Erythroblast (primary cell): ENCODE measurements around the gene SETBP1.

Experiments
- DNase-seq, 2 experiments: peaks; one replicate each; lab custom pipeline; 2025; lab: John Stamatoyannopoulos, UW
- GATA1 ChIP-seq: IDR thresholded peaks from 2 replicates; pipeline ENCODE4 v1.6.1; 2011; ENCODE audit warnings: low read depth, mild to moderate bottlenecking, control low read depth, low read length, moderate library complexity
- POLR2A ChIP-seq: IDR thresholded peaks from 2 replicates; pipeline ENCODE4 v1.6.1; 2011; ENCODE audit warnings: mild to moderate bottlenecking, low read length

SETBP1 gene

DNA sequence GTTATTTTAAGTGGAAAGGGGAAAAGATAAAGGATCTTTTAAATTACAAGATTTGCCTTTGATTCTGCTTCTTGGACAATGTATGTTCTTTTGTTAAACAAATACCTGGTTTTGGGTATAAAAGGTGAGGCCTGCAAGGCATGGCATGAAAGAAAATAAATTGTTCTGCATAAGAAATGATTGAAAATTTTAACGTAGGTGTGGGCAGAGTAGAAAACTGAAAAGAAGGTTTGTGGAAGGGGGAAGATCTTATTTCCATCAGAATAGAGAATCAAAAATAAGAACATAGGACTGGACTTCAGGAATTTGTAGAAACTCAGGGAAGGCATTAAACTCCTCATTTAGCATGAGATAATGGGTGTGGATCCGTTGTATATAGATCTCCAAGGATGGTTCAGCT is 153.1 kb downstream of the SETBP1 start:
- no peak for DNase-seq
- no peak for TF ChIP-seq GATA1
- TF ChIP-seq POLR2A, result no peak

DNA sequence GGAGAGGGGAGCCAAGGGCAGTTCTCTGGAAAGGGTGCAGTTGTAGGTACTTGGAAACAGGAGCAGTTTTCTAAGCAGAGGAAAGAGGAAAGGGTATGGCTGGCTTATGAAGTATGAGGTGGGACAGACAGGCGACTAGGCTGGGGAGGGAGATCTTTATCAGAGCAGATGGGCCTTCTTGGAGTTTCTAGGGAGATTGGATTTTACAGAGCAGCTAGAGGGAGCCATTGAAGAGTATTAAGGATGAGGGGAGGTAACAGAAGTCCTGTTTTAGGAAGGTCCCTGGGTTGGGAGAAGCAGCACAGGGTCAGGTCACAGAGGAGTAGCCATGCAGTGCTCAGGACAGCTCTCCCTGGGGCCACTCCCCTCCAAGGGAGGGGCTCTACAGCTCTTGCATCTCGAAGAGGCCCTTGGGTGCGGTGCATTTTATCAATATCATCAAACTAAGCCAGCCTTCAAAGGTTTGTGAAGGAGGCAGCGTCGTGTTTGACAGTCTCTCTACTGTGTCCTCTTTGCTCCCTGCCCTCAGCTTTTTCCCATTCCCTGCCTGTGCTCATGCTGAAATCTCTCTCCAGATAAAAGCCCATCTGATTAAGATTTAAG is 154.3 kb downstream of the SETBP1 start:
- TF ChIP-seq POLR2A (no peak), GATA1 (no peak)
- no peak for DNase-seq

DNA sequence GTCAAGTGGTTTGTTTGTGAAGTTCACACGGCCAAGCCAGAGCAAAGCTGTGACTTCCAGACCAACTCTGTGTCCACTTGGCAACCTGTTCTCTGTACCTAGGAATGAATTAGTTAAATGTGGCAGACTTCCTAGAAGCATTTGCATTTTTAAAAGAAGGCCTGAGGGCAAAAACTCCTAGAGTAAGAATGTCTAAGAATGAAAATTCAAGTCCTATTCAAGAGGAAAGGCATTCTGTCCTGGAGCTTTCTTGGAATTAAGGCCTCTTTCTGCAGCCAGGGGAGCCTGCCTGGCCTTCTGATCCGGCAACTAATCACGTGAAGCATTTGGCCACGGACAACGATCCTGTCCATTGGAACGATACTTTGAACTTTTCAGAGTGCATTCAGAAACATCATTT is 155.0 kb downstream of the SETBP1 start:
- DNase-seq, result no peak
- no peak for TF ChIP-seq GATA1

DNA sequence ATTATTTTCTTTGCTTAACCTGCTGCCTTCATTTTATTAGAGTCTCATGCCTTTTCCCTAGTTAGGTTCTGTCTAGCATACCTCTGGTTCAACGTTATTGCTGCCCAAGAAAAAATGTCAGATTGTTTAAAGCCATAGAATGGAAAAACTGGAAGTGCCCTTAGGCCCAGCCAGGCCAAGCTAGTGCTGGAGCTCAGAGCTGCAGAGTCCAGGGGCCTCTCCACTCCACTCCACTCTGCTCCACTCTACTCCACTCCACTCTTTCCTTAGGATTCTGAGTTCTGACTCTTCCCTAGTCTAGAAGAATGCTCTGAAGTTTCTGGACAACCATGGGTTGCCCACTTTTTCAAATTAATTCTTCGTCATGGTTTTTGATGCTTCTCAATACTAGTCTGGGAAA is 155.6 kb downstream of the SETBP1 start:
- TF ChIP-seq POLR2A (no peak), GATA1 (no peak)
- no peak for DNase-seq

- DNase-seq, result no peak
- TF ChIP-seq GATA1 (no peak), POLR2A (no peak)
Measured at GRCh38 chr18:44837482-44838180, 156.9 kb downstream of the SETBP1 start.

- TF ChIP-seq POLR2A (no peak), GATA1 (no peak)
- peak; percentile 21 to 59 for DNase-seq
Measured at GRCh38 chr18:44838971-44839666, 158.4 kb downstream of the SETBP1 start.

DNA sequence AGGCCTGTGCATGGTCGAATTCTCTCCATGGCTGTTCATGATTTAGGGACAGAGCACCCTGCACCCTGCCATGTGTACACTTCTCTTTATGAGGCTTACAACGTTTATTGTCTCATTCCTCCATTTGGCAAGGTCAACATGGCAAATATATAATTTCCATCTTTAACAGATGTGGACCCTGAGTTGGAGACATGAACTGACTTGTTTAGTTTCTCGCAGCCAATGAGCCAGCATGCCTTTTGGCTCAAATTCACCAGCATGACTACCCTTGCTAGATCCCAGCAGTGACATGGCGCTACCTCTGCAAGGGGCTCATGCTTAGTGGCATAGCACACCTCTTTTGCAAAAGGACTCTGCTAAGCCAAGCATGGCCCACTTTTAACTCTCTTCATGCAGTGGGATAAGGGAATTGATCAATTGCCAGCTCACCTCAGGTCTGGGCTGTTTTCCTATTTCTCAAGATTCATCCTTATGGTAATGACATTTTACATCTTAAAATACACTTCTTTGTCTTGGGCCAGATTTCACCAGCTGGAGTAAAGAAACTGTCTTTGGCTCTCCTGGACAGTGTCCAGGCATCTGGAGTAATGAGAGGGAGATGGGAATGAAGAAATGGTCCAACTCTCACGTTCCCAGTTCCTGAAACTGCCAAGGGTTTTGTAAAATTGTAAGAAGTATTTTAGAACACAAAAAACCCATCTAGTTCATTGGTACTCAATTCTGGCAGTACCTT is 159.5 kb downstream of the SETBP1 start:
- no peak for TF ChIP-seq GATA1
- no peak for TF ChIP-seq POLR2A
- DNase-seq, result no peak

- no peak for DNase-seq
- no peak for TF ChIP-seq POLR2A
- no peak for TF ChIP-seq GATA1
Measured at GRCh38 chr18:44841221-44841620, 160.5 kb downstream of the SETBP1 start.

DNA sequence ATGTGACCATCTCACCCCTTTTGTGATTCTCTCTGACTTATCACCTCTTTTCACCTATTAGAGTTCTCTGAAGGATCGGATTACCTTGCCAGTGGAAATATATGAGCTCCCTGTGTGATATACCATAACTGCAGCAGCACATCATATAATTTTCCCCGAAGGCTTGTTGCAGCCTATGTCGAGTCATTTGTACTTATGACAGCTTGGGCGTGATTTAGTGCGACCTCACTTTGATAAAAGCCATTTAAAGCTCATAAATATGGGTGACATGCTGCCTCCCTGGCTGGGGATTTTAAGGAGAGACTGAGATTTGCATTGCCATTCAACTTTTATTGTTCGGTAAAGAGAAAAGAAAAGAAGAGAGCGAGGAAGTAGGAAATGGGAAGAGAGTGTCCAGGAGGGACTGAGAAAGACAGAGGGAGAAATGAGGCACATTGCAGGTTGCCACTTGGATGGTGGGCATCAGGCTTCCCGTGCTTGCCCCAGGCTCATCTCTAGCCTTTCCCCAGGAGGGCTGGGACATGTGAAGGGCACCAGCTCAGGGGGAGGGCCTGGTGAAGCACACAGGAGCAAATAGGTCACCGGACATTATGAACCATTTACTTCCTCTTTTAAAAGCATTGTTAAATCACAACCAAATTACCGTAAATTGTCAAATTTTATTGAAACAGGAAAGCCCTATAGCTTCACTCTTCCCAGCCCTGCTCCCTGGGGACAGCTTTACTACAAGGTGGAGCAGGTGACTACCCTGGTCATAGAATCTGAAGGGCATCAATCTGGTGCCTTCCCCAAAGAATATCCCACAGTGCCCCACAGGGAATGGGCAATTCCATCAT is 161.3 kb downstream of the SETBP1 start:
- TF ChIP-seq POLR2A (no peak), GATA1 (no peak)
- DNase-seq, result no peak

DNA sequence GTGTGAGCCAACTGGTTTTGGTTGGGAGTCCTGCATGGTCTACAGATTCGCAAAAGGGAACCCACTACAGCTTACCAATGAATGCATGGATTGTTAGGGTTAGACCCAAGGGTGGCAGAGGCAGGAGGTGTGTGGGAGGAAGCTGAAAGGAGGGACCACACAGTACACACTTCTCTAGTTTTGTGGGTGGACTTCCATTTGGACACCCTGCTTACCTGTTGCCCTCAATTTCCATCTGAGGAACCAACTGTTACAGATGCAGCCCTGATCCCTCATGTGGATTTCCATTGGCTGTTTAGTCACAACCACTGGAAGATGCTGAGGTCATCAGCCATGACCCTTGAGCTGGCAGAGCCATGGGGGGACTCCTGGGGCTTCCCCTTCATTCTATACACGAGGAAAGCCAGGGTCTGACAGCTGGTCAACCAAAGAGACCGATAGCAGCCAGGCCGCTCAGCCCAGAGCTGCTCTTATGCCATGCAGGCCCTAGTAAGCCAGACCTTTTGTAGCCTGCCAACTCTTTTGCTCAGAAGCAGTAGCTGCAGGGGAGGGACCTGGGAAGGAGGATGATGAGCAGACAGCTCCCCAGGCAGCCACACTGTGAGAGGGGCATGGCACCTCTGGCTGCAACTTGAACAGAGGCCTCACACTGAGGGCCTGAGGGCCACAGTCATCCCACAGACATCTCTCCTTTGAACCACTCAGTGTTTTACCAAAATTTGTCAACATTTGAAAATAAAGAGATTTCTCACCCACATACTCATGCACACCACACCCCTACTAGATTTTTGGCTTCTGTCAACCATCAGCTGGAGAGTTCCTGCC is 162.1 kb downstream of the SETBP1 start:
- TF ChIP-seq GATA1 (no peak), POLR2A (no peak)
- DNase-seq, result no peak

DNA sequence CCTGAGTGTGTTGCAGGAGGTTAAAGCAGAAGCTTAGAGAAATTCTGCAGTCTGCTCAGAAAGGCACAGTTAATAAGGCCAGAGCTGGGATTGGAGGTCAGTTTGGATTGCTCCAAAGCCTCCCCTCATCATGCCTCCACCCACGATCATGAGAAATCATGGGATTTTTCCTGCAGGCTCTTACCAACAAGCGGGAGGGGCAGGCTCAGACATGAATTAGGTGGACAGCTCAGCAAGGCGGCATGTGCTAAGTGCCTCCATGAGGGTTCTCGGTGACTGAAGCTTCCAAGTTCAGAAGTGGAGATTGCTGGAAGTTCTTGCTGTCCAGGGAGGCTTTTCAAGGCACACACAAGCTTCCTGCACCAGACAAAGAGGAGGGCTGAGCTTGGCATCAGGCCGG is 163.8 kb downstream of the SETBP1 start:
- TF ChIP-seq POLR2A (no peak), GATA1 (no peak)
- no peak for DNase-seq

- DNase-seq, result no peak
- TF ChIP-seq GATA1, result no peak
- TF ChIP-seq POLR2A, result no peak
Measured at GRCh38 chr18:44846450-44846849, 165.8 kb downstream of the SETBP1 start.
